ENCODE measurements around the gene CCDC91. TPM values are rescaled to one million over a fixed set of nuclear protein-coding genes. Genes with fewer than 3 reads are reported as not detected.

CCDC91 gene
- total RNA-seq, 1 experiment from 2014 or later: 26.9 TPM

- no TSS peak for BruUV-seq (replicated peaks)
- Histone ChIP-seq H3K27me3 (ENCODE audit: control insufficient read depth, insufficient read depth, low read length) (no peaks in the 10 kb centered on the region), H3K4me1 (ENCODE audit: control insufficient read depth, insufficient read depth, low read length) (no peaks in the 10 kb centered on the region), H3K27ac (ENCODE audit: low read length) (no peak overlapping the region), H3K9me3 (ENCODE audit: control insufficient read depth, insufficient read depth, low read depth, low read length) (no peaks in the 10 kb centered on the region), H3K36me3 (ENCODE audit: control insufficient read depth, insufficient read depth, low read length) (no peaks in the 10 kb centered on the region), H3K4me3 (ENCODE audit: low read depth in 2 of 2, low read length in 2 of 2) (no peak overlapping the region)
- TF ChIP-seq REST (IDR thresholded peaks at IDR 0.05; ENCODE audit: insufficient read depth in 1 of 2, low read depth in 2 of 2, low read length in 1 of 2): no peak
- no peak for TF ChIP-seq POLR2AphosphoS5 (IDR thresholded peaks at IDR 0.05; ENCODE audit: low read depth, low read length)
- TF ChIP-seq SIN3A (IDR thresholded peaks at IDR 0.05; ENCODE audit: borderline replicate concordance, insufficient read depth, low read depth, low read length): no peak
- no peak for TF ChIP-seq CTCF (IDR thresholded peaks at IDR 0.05)
- TF ChIP-seq TCF7L2 (IDR thresholded peaks at IDR 0.05; ENCODE audit: low read depth, low read length): no peak
- in situ Hi-C loops (cut with HindIII; ENCODE audit: low pct_unique_long_range_greater_than_20kb, low sequenced_read_pairs): no loop called here
- ChIA-PET CTCF (no interaction called here), POLR2A (no interaction called here)
- intact Hi-C loops (cut with micrococcal nuclease; ENCODE audit: unreplicated experiment): no loop called here
- DNase-seq (ENCODE audit: low read depth, low spot score): no peak
- no peak for ATAC-seq
Observed at GRCh38 chr12:28226705-28227104, 36.4 kb downstream of the CCDC91 start.

GRCh38 chr12:28227251-28227650, 37.0 kb downstream of the CCDC91 start:
- H3K4me1 ChIP-seq (ENCODE audit: control insufficient read depth, insufficient read depth, low read length): no peaks in the 10 kb centered on the region
- BruUV-seq (replicated peaks): no TSS peak
- intact Hi-C loops (cut with micrococcal nuclease; ENCODE audit: unreplicated experiment) (no loop called here), in situ Hi-C loops (cut with HindIII; ENCODE audit: low pct_unique_long_range_greater_than_20kb, low sequenced_read_pairs) (no loop called here)
- ATAC-seq: no peak
- CTCF ChIA-PET: no interaction called here
- H3K4me3 ChIP-seq (ENCODE audit: low read depth in 2 of 2, low read length in 2 of 2): no peak overlapping the region
- POLR2A ChIA-PET: no interaction called here
- no peaks in the 10 kb centered on the region for H3K9me3 ChIP-seq (ENCODE audit: control insufficient read depth, insufficient read depth, low read depth, low read length)
- no peaks in the 10 kb centered on the region for H3K27me3 ChIP-seq (ENCODE audit: control insufficient read depth, insufficient read depth, low read length)
- DNase-seq (ENCODE audit: low read depth, low spot score): no peak
- no peaks in the 10 kb centered on the region for H3K36me3 ChIP-seq (ENCODE audit: control insufficient read depth, insufficient read depth, low read length)
- H3K27ac ChIP-seq (ENCODE audit: low read length): no peak overlapping the region
- TF ChIP-seq POLR2AphosphoS5 (IDR thresholded peaks at IDR 0.05; ENCODE audit: low read depth, low read length): no peak
- no peak for TF ChIP-seq CTCF (IDR thresholded peaks at IDR 0.05)
- TF ChIP-seq TCF7L2 (IDR thresholded peaks at IDR 0.05; ENCODE audit: low read depth, low read length): no peak
- no peak for TF ChIP-seq REST (IDR thresholded peaks at IDR 0.05; ENCODE audit: insufficient read depth in 1 of 2, low read depth in 2 of 2, low read length in 1 of 2)
- no peak for TF ChIP-seq SIN3A (IDR thresholded peaks at IDR 0.05; ENCODE audit: borderline replicate concordance, insufficient read depth, low read depth, low read length)
